Pancreas (tissue), 10 donors: ENCODE data around the gene TMEM95. TPM values are rescaled to one million over a fixed set of nuclear protein-coding genes. Genes with fewer than 3 reads are reported as not detected.
"Not testable (repeated sequence)": the region's sequence is repeated elsewhere in the genome, so short reads cannot be mapped to it uniquely, and the experiment has no call there.

Experiments
- ATAC-seq, 4 donors: fragments of 200-7000 bp; cut with Tn5 transposase; one replicate each; pipeline versions ENCODE4 v1.8.0 to v1.9.1; 2020; ENCODE audit warnings: mild to moderate bottlenecking in 4 of 4, moderate library complexity in 4 of 4
- DNase-seq, 6 donors: peaks; one replicate each; pipeline ENCODE4 v3.0.0-alpha.2; 2020
- FAIRE-seq: peaks from 2 replicates; lab custom pipeline; 2012; peaks lifted over from hg19 to GRCh38; lab: Jason Lieb, UNC
- H3K27ac ChIP-seq, 4 donors: fragments of 200-600 bp; sonication (generic); 1 replicate in 3 of 4; 2 replicates in 1 of 4; pipeline versions ENCODE4 v1.5.0 to v1.8.0; 2020
- H3K27me3 ChIP-seq, 4 donors: fragments of 200-600 bp; one replicate each; pipeline ENCODE4 v1.8.0; 2021
- H3K36me3 ChIP-seq, 3 donors: fragments of 200-600 bp; sonication (generic) in 1 of 3; one replicate each; pipeline versions ENCODE4 v1.5.0 to v1.8.0; 2020 to 2021
- H3K4me1 ChIP-seq, 3 donors: fragments of 200-600 bp; one replicate each; pipeline ENCODE4 v1.8.0; 2021
- H3K4me3 ChIP-seq, 4 donors: fragments of 200-600 bp; sonication (generic) in 2 of 4; one replicate each; pipeline versions ENCODE4 v1.5.0 to v1.8.0; 2020 to 2021
- H3K9me3 ChIP-seq, 4 donors: fragments of 200-600 bp; one replicate each; pipeline ENCODE4 v1.8.0; 2021
- CTCF ChIP-seq, 4 donors: fragments of 200-600 bp; sonication (generic) in 3 of 4; IDR thresholded peaks; one replicate each; pipeline versions ENCODE4 v1.5.0 to v1.8.0; 2021; ENCODE audit warnings: antibody characterized with exemption in 4 of 4
- whole genome bisulfite sequencing, 2 donors: extraction: QIAGEN DNeasy Blood & Tissue Kit; methylation state at CpG; one replicate each; pipeline ENCODE4 v1.1.7; 2013; 5-methylcytosine and 5-hydroxymethylcytosine counted together
- intact Hi-C, 3 donors: fragments of 100-400 bp; cut with DNase I; formaldehyde crosslinking; loops; one replicate each; pipeline versions ENCODE4 v1.11.1 to v1.14.2; 2022
- polyA plus RNA-seq, 2 donors: library from polyadenylated mRNA; stranded (reverse); fragments of 200-250 nt; gene quantifications; one replicate each; pipeline ENCODE4 v1.2.3, GENCODE V29; 2013
- total RNA-seq, 6 donors: library from RNA; stranded (reverse); fragmentation: NEBNext Ultra II Directional in 4 of 6; extraction: Animal tissue kit (Norgen Biotek cat#: 25700) in 4 of 6; gene quantifications; one replicate each; pipeline versions ENCODE4 v1.2.1 to v1.2.4, GENCODE V29; 2021 to 2023
- donor health status: healthy with polysubstance abuse.
- donor health status: DM: no; HTN: no; CAD: no; lungs with moderate emphysema.
- donor health status: DM: no; HTN: no; CAD: no.
- donor health status: control.
- donor health status: control.
- donor health status: Bipolar disorder and iron deficiency.
- donor health status: DM: yes; HTN: yes; CAD: no.
- donor health status: DM: no; HTN: no; CAD: no.
- donor health status: DM: no; HTN: no; CAD: no.
- donor health status: DM: yes; HTN: yes; CAD: no.

TMEM95 gene
- total and polyA plus RNA-seq, 8 donors, result not detected

- peak; percentile 21 to 61 (median 54) for ATAC-seq
- WGBS, 2 donors, result 6% methylated on average over 12 of the region's 12 CpGs
- peak; percentile 62 to 88 (median 80) for TF ChIP-seq CTCF (IDR thresholded peaks at IDR 0.05)
- H3K36me3 ChIP-seq, result no peaks in the 10 kb centered on the region
- no peaks in the 10 kb centered on the region for H3K27me3 ChIP-seq
- H3K27ac ChIP-seq, result no peak overlapping the region
- intact Hi-C loops, result loop anchor here in 2 of 3 donors (10.0 kb wide), 3 partner anchors 79 to 229 kb away; partner anchors contain the start of genes FGF11 (in 2 of the 2), TMEM102 (in 2 of the 2), MPDU1 (in 1 of the 2) and TNFSF13 (in 1 of the 2)
- FAIRE-seq, result no peak
- H3K4me1 ChIP-seq, result peaks cover 0 to 12% (median 8%) of the 10 kb centered on the region in 3 donors
- peak; percentile 75 to 93 (median 88) for DNase-seq
- no peaks in the 10 kb centered on the region for H3K9me3 ChIP-seq
- no peak overlapping the region for H3K4me3 ChIP-seq
These were observed 1.2 kb downstream of the TMEM95 start for GRCh38 chr17:7356072-7356549.

- ATAC-seq (no peak), DNase-seq (no peak), FAIRE-seq (no peak)
- Histone ChIP-seq H3K4me3 (no peak overlapping the region), H3K27me3 (no peaks in the 10 kb centered on the region), H3K36me3 (no peaks in the 10 kb centered on the region), H3K4me1 (peaks cover 0 to 12% (median 8%) of the 10 kb centered on the region in 3 donors), H3K27ac (no peak overlapping the region), H3K9me3 (no peaks in the 10 kb centered on the region)
- no peak for TF ChIP-seq CTCF (IDR thresholded peaks at IDR 0.05)
- WGBS, 2 donors, result 59 to 64% methylated on average over 8 of the region's 8 CpGs
- intact Hi-C loops, result loop anchor here in 2 of 3 donors (10.0 kb wide), 3 partner anchors 78 to 228 kb away; partner anchors contain the start of genes FGF11 (in 2 of the 2), TMEM102 (in 2 of the 2), MPDU1 (in 1 of the 2) and TNFSF13 (in 1 of the 2)
These were observed 1.8 kb downstream of the TMEM95 start for GRCh38 chr17:7356756-7357155.

GRCh38 chr17:7357381-7357780 lies 2.4 kb downstream of the TMEM95 start:
- Histone ChIP-seq H3K4me3 (no peak overlapping the region), H3K4me1 (peaks cover 0 to 12% (median 8%) of the 10 kb centered on the region in 3 donors), H3K27ac (no peak overlapping the region), H3K9me3 (no peaks in the 10 kb centered on the region), H3K27me3 (no peaks in the 10 kb centered on the region), H3K36me3 (no peaks in the 10 kb centered on the region)
- no peak for DNase-seq
- TF ChIP-seq CTCF (IDR thresholded peaks at IDR 0.05), result no peak
- intact Hi-C loops, result loop anchor here in 2 of 3 donors (10.0 kb wide), 3 partner anchors 77 to 227 kb away; partner anchors contain the start of genes FGF11 (in 2 of the 2), TMEM102 (in 2 of the 2), MPDU1 (in 1 of the 2) and TNFSF13 (in 1 of the 2)
- 61 to 77% methylated on average over 2 of the region's 2 CpGs for WGBS, 2 donors
- ATAC-seq, result no peak
- FAIRE-seq, result no peak

- H3K27me3 ChIP-seq, result no peaks in the 10 kb centered on the region
- no peak overlapping the region for H3K27ac ChIP-seq
- 35 to 44% methylated on average over 3 of the region's 3 CpGs for WGBS, 2 donors
- DNase-seq (no peak), FAIRE-seq (no peak), ATAC-seq (no peak)
- H3K9me3 ChIP-seq, result no peaks in the 10 kb centered on the region
- H3K4me3 ChIP-seq, result no peak overlapping the region
- intact Hi-C loops, result no loop called here
- no peaks in the 10 kb centered on the region for H3K36me3 ChIP-seq
- H3K4me1 ChIP-seq, result no peaks in the 10 kb centered on the region
- no peak for TF ChIP-seq CTCF (IDR thresholded peaks at IDR 0.05)
These were observed 7.0 kb downstream of the TMEM95 start for GRCh38 chr17:7361906-7362305.

GRCh38 chr17:7363311-7363710 lies 8.4 kb downstream of the TMEM95 start:
- Histone ChIP-seq H3K4me1 (no peaks in the 10 kb centered on the region), H3K27me3 (no peaks in the 10 kb centered on the region), H3K9me3 (no peaks in the 10 kb centered on the region), H3K4me3 (no peak overlapping the region), H3K36me3 (no peaks in the 10 kb centered on the region), H3K27ac (no peak overlapping the region)
- no peak for TF ChIP-seq CTCF (IDR thresholded peaks at IDR 0.05)
- intact Hi-C loops, result no loop called here
- no peak for FAIRE-seq
- no peak for DNase-seq
- WGBS, 2 donors, result 93 to 96% methylated on average over 6 of the region's 6 CpGs
- no peak for ATAC-seq

- H3K36me3 ChIP-seq, DNase-seq, H3K4me3 ChIP-seq, H3K27me3 ChIP-seq, H3K27ac ChIP-seq, H3K4me1 ChIP-seq, intact Hi-C loops, ATAC-seq, H3K9me3 ChIP-seq, FAIRE-seq: not testable (repeated sequence)
- 79 to 82% methylated on average over 6 of the region's 7 CpGs for WGBS, 2 donors
These were observed 11.0 kb downstream of the TMEM95 start for GRCh38 chr17:7365963-7366362.
